8988T (cell line): ENCODE measurements around the gene SNX25.

ENCODE experiments used
- DNase-seq: peaks from one replicate; pipeline ENCODE4 v3.0.0; 2011

The SNX25 gene

GRCh38 chr4:185270885-185271284 lies 61.5 kb downstream of the SNX25 start:
- DNase-seq, result no peak

GRCh38 chr4:185272245-185272644 lies 62.8 kb downstream of the SNX25 start:
- DNase-seq, result no peak

DNA sequence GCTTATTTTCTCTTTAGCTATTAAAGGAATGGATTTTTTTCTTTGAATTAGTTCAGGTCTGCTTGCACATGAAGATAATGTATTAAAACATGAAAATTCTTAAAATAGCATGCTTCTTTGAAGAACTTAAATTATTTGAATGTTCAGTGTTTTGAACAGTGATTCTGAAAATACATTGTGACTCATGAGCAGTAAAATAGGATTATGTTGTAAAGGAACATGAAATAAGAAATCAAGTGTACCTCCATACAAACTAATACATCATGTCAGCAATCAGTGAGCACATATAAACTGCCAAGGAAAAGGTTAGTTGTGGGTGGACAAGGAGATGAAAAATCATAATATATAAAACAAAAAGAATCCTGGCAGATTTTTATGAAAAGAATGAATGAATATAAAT lies 66.1 kb downstream of the SNX25 start:
- no peak for DNase-seq

DNA sequence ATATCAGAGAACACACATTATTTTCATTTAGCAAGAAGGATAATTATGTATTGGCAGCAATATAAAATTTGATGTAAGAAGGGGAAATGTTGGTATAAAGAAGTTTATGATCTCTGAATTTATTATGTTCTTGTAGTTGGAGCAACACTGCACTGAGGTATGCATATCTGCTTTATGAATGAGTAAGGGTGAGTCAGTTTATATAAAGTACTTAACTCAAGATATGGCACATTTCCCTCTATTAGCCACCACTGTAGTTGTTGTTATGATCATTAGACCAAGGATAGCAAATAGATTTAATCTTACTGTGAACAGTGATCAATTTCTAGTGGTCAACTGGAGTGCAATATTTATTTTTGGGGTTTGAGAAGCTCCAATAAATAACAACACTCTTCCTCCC lies 66.6 kb downstream of the SNX25 start:
- DNase-seq, result no peak

GRCh38 chr4:185278716-185279115 lies 69.3 kb downstream of the SNX25 start:
- DNase-seq, result no peak

DNA sequence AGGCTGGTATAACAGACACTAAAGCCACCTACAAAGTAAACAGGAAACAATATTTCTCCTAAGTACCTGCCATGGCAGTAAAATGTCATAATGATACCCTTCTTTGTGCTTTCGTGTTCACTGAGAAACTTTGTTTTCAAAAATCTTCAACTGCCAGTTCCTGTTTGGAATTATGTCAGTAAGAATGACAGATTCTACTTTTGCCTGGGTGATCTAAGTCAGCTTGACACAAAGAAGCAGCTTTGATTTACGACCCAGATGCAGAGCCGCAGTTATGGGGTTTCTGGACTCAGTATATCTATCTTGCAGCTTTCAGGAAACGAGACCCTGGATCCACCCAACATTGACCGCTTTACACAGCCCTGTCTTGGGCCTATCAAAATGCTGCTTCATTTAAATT lies 71.2 kb downstream of the SNX25 start:
- no peak for DNase-seq

DNA sequence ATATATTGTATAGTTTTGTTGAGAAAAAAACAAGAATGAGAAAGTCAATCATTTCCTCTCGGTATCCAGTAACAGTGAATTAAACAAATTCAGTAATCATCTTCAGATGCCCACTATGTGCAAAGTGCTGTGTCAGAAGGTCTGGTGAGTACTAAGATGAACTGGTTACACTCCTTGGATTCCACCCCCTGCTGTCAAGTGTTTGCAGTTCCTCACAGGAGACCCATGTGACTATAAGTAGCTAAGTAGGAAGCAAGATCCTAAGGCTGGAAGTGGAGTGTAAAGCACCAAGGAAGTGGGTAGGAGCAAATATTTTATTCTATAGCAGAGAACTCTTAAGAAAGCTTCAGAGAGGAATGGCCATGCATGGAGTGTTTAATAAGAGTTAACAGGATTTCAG lies 73.6 kb downstream of the SNX25 start:
- DNase-seq, result no peak

DNA sequence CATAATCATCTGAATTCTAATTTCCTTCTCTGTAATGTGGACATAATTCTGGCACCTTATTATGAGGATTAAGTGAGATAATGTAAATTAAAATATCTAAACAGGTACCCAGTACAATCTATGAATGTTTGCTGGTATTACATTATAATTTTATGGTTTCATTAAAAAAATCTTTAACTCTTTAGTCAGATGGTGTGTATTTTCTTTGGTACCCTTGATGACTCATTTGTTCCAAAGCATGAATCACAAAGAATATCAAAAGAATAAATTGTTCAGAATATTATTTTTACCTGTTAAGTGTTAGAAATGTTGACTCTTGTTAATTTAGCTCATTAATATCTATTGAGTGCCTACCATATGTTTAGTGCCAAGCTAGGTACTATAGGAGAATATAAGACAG lies 74.3 kb downstream of the SNX25 start:
- DNase-seq, result no peak

GRCh38 chr4:185285632-185286393 lies 76.4 kb downstream of the SNX25 start:
- DNase-seq, result no peak

DNA sequence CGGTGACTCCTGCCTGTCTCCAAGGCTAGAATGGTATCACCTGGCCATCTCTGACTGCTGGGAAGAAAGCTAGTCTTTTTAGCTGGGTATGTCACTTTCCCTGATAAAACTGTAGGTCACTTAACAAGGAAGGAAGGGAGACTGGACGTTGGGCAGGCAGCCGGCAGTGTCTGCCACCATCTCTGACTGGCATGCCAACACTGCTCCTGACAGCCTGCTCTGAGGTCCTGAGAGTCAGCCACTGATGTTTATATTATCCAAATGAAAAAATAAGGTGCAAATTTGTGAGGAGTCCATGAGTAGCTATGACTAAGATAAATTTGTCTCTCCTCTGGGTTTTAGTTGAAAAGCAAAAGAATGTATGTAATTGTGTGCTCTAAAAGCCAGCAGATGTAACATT lies 77.2 kb downstream of the SNX25 start:
- DNase-seq, result no peak

DNA sequence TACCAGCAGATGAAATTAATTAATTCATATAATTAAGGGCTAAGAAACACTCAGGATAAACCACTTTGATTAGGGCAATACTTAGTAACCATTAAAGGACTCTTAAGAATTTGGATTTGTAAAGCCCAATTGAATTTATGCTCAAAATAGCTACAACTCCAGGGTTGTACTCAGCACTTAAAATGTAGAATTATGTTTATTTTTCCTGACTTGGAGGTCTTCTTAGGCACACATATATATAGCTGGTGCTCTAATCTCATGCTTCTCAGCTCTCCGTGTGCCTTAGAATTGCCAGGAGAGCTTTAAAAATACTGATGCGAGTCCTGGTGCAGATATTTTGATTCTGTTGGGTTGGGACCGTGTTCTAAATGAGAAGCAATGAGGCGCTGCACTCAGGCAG lies 77.6 kb downstream of the SNX25 start:
- no peak for DNase-seq

GRCh38 chr4:185290018-185290607 lies 80.7 kb downstream of the SNX25 start:
- no peak for DNase-seq

DNA sequence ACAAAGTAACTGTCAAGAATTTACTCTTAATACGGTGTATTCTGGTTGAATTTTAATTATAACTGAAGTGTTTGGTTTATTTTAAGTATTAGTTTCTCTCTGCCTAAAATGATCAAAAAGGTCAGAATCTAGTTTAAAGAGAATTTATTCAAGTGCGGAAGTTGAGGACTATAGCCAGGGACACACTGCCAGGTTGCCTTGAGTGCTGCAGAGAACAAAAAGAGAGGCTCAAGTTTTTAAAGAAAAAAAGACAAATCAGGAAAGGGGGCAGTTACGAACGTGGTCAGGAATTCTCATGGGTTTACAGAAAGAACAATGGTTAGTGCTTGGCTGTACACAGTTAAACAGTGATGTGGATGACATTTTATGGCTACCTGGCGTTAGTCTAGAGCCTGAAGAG lies 81.3 kb downstream of the SNX25 start:
- no peak for DNase-seq

GRCh38 chr4:185293202-185293601 lies 83.8 kb downstream of the SNX25 start:
- DNase-seq, result no peak

- no peak for DNase-seq
Observed at GRCh38 chr4:185296665-185297460, 87.5 kb downstream of the SNX25 start.

GRCh38 chr4:185298728-185299430 lies 89.5 kb downstream of the SNX25 start:
- no peak for DNase-seq

- DNase-seq, result no peak
Observed at GRCh38 chr4:185304541-185304940, 95.1 kb downstream of the SNX25 start.

- no peak for DNase-seq
Observed at GRCh38 chr4:185304944-185305690, 95.7 kb downstream of the SNX25 start.

DNA sequence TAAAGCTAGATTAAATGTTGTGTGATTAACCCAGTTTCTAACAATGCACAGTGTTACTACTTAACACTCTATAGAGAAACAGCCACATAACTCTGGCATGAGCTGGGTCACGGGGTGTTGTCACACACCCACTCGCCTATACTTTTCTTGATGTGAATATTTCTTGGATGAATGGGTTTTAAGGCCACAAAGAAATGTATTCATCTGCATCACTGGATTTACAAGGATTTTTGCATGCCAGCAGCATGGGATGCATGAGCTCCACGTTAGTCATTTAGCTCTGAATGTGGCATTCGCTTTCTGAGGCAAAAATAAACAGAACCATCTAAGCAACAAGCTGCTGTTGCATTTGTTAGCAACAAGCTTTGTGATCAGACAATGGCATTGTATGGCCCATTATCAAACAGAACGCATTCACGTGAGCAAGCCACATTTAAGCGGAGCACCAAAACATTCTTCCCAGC lies 96.6 kb downstream of the SNX25 start:
- no peak for DNase-seq

DNA sequence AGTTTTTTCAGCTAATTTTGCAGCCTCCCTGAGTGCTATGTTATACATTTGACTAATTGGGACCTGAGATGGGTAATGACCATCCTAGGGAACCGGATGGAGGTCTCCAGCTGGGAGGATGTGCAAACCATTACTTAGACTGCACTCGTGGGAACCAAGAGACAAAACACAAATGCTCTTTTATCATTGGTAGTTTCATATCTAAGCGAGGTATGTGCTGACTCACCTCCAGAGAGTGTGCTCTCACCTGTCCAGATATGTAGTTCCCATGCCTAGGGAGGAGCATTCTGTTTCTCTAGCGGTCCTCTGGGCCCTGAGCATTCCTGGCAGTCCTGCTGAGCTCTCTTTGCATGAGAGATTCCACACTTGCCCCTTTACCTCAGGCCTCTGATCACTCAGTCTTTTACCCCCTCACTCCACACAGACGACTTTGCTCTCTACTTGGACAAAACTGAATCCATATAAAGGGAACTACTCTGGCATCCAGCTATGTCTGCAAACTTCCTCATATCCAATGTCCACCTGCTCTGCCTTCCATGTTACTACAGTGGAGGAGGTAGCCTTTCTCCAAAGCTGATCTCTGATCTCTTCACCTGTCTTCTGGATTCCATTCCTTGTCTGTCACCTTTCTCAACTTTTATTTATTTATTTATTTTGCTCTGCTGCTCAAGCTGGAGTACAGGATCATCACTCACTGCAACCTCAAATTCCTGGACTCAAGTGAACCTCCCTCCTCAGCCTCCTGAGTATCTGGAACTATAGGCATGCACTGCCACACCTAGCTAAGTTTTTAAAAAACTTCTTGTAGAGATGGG lies 97.9 kb downstream of the SNX25 start:
- DNase-seq, result no peak

- DNase-seq, result no peak
Observed at GRCh38 chr4:185309770-185310169, 100.4 kb downstream of the SNX25 start.
